Measurements from ENCODE around the gene GYPC.
"Not testable (repeated sequence)": the region's sequence is repeated elsewhere in the genome, so short reads cannot be mapped to it uniquely, and the experiment has no call there.

Gene GYPC

DNA sequence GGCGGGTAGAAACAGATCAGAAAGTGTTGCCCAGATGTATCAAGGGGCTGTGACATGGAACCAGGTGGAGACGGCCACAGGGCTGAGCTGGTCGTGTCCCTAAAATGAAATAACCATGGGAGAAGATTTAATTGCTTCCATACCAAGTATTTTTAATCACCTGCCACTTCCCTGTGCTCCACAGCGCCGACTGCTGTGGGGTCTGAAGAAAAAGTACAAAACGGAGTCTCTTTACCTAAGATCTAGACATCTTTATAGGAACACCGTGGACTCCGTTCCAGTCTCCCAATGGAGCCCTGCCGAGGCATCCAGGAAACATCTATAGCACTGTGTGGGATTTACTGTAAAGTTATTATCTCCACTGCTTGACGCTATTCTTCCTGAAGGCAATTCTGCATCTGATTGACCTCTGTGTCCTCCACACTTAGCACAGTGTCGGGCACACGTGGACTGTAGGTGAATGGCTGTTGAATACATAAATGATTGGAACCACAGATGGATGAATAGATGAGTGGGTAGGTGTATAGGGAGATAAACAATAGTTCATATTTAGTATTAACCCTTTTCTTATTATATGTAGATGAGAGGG, 21.6 kb upstream of the GYPC start:
- no peak for DNase-seq (ENCODE audit: low read depth)
- H3K4me3 ChIP-seq (ENCODE audit: control insufficient read depth, low read depth, low read length): no peak overlapping the region
- TF ChIP-seq, protein P1, sequence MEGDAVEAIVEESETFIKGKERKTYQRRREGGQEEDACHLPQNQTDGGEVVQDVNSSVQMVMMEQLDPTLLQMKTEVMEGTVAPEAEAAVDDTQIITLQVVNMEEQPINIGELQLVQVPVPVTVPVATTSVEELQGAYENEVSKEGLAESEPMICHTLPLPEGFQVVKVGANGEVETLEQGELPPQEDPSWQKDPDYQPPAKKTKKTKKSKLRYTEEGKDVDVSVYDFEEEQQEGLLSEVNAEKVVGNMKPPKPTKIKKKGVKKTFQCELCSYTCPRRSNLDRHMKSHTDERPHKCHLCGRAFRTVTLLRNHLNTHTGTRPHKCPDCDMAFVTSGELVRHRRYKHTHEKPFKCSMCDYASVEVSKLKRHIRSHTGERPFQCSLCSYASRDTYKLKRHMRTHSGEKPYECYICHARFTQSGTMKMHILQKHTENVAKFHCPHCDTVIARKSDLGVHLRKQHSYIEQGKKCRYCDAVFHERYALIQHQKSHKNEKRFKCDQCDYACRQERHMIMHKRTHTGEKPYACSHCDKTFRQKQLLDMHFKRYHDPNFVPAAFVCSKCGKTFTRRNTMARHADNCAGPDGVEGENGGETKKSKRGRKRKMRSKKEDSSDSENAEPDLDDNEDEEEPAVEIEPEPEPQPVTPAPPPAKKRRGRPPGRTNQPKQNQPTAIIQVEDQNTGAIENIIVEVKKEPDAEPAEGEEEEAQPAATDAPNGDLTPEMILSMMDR (IDR thresholded peaks at IDR 0.05; ENCODE audit: control insufficient read depth, insufficient read depth, low read depth, low read length, missing control alignments): peak; percentile 66

DNA sequence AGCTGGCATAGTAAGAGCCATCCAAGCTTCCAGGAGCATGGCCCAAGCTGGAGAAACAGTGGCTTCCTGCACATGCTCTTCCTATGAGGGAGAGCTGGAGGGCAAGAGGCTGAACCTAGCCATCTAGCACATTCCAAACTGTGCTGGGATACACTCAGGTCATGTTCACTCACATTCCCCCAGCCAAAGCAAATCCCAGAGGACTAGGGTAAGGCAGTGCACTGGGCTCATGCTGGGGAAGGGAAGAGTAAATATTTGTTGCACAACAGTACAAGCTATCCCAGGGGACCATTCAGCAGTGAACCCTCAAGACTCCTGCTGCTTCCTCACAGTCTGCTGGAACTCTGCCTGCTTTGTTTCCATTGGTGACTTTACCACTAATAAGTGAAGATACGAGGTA, 20.7 kb upstream of the GYPC start:
- H3K4me3 ChIP-seq (ENCODE audit: control insufficient read depth, low read depth, low read length): no peak overlapping the region
- no peak for DNase-seq (ENCODE audit: low read depth)
- TF ChIP-seq, protein P1 (IDR thresholded peaks at IDR 0.05; ENCODE audit: control insufficient read depth, insufficient read depth, low read depth, low read length, missing control alignments): no peak

DNA sequence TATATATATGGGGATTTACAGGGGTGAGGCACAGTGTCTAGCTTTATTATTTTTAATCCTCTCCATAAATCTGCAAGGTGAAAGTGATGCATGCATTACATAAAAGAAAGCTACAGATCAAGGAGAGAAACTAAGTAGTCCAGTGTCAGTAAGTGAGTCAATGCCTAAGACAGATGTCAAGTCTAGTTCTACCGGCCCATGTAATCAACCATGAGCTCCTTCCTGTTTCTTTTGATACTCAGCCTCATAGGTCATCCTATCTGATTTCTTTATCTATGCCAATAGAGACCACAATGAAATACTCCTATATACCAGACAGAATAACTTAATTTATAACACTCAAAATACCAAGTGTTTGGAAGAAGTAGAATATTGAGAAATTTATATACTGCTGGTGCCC, 20.2 kb upstream of the GYPC start:
- DNase-seq (ENCODE audit: low read depth): no peak
- no peak overlapping the region for H3K4me3 ChIP-seq (ENCODE audit: control insufficient read depth, low read depth, low read length)
- TF ChIP-seq, protein P1 (IDR thresholded peaks at IDR 0.05; ENCODE audit: control insufficient read depth, insufficient read depth, low read depth, low read length, missing control alignments): no peak

DNA sequence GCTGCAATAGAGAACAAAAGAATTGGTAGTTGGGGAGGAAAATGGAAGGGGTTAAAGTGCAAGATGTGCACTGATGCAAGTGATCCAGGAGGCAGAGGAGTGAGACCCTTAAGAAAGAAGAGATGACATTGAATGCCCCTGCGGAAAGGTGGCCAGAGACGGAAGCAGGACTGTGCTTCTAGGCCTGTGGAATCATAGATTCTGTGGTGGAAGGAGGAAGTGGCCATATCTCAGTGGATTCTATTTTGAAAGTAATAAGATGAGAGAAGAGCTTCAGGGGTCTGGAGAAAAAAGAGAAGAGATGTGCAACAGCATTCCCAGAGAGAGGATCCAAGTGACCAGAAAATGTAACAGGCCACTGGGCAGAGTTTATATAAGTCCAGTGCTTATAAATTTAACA, 18.6 kb upstream of the GYPC start:
- TF ChIP-seq, protein P1 (IDR thresholded peaks at IDR 0.05; ENCODE audit: control insufficient read depth, insufficient read depth, low read depth, low read length, missing control alignments): no peak
- DNase-seq (ENCODE audit: low read depth): no peak
- H3K4me3 ChIP-seq (ENCODE audit: control insufficient read depth, low read depth, low read length): no peak overlapping the region

DNA sequence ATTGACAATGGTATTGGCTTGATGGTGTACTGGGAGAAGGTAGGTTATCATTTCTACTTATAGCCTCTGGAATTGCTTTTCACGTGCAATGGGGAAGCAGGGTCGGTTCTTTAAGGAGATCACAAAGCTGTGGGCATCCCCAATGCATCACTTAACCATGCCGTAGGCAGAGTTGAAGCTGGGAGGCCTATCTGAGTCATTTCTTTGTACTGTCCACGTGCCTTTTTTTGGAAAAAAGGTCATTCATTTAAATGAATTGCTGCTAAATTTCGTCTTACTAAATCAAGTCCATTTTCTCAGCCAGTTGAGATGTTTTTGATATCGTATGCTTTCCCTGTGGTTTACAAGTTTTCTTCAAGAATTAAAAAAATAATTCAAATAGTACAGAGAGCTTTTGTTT, 17.2 kb upstream of the GYPC start:
- no peak for DNase-seq (ENCODE audit: low read depth)
- TF ChIP-seq, protein P1 (IDR thresholded peaks at IDR 0.05; ENCODE audit: control insufficient read depth, insufficient read depth, low read depth, low read length, missing control alignments): no peak
- no peak overlapping the region for H3K4me3 ChIP-seq (ENCODE audit: control insufficient read depth, low read depth, low read length)

DNA sequence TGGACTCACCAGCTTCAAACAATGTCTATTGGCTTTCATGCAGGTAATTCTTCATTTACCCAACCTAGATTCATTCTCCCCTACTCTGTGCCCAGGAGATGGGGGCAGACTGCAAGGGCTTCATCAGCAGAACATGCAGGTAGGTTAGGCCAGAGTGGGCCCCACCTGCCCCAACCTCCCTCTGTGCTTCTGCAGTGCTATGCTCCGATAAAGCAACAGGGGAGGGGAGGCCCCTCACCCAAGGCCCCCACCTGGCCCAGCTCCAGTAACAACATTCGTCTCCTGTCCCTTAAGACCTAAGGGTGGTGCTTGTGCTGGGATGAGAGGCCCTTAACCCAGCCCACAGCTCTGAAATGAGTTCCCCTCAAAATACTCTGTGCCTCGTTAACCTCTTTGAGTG, 16.7 kb upstream of the GYPC start:
- no peak for DNase-seq (ENCODE audit: low read depth)
- H3K4me3 ChIP-seq (ENCODE audit: control insufficient read depth, low read depth, low read length): no peak overlapping the region
- TF ChIP-seq, protein P1 (IDR thresholded peaks at IDR 0.05; ENCODE audit: control insufficient read depth, insufficient read depth, low read depth, low read length, missing control alignments): no peak

DNA sequence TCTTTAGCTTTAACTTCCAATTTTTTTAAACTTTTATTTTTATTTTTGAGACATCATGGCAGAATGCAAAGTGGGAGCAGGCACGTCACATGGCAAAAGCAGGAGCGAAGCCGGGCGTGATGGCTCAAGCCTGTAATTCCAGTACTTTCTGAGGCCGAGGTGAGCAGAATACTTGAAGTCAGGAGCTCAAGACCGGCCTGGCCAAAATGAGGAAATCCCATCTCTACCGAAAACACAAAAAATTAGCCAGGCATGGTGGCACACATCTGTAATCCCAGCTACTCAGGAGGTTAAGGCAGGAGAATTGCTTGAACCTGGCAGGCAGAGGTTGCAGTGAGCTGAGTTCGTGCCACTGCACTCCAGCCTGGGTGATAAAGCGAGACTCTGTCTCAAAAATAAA, 14.7 kb upstream of the GYPC start:
- not testable (repeated sequence) for DNase-seq (ENCODE audit: low read depth)

More for the DNA sequence above, 14.7 kb upstream of the GYPC start:
- not testable (repeated sequence) for H3K4me3 ChIP-seq (ENCODE audit: control insufficient read depth, low read depth, low read length)

Data from AG09309 (cell line).